Endothelial cell of umbilical vein (primary cell): ENCODE measurements around the gene PSAT1. TPM values are rescaled to one million over a fixed set of nuclear protein-coding genes. Genes with fewer than 3 reads are reported as not detected.

Source experiments
- BruUV-seq: library from RNA; stranded (reverse); fragments of 400-500 nt; replicated peaks from 2 replicates; lab custom pipeline; 2021; lab: Mats Ljungman, UMichigan
- CTCF ChIA-PET: fragments of 300-600, 350-600 bp; sonication (Branson Sonifier 250); formaldehyde crosslinking; loops from one replicate; lab custom pipeline; 2021; ENCODE audit warnings: antibody characterized with exemption, inconsistent platforms; lab: Charles Lee
- POLR2A ChIA-PET: fragments of 300-600, 350-600 bp; sonication (Branson Sonifier 250); formaldehyde crosslinking; loops from one replicate; lab custom pipeline; 2021; ENCODE audit warnings: antibody characterized with exemption, inconsistent platforms; lab: Charles Lee
- DNase-seq: peaks from one replicate; pipeline ENCODE4 v3.0.0-alpha.2; 2011; ENCODE audit warnings: low read depth, low spot score
- FAIRE-seq: peaks from 2 replicates; lab custom pipeline; 2011; peaks lifted over from hg19 to GRCh38; lab: Jason Lieb, UNC
- H2AFZ ChIP-seq: 2 replicates; pipeline ENCODE4 v1.6.0; 2012; ENCODE audit warnings: low read depth, low read length, control low read depth, inconsistent platforms
- H3K27ac ChIP-seq: 2 replicates; pipeline ENCODE4 v1.5.1; 2011; ENCODE audit warnings: low read depth, mild to moderate bottlenecking, control low read depth, low read length, moderate library complexity; ENCODE audit not compliant: insufficient read depth
- H3K27me3 ChIP-seq, 2 experiments: 2 replicates each; pipeline versions ENCODE4 v1.6.0 to v1.6.1; 2011; ENCODE audit warnings: low read length in 2 of 2, mixed read lengths in 1 of 2; ENCODE audit not compliant: control insufficient read depth in 2 of 2, insufficient read depth in 2 of 2
- H3K36me3 ChIP-seq, 2 experiments: 2 replicates in 1 of 2; 3 replicates in 1 of 2; pipeline ENCODE4 v1.5.1; 2011; ENCODE audit warnings: low read length in 2 of 2, mild to moderate bottlenecking in 1 of 2, moderate library complexity in 1 of 2; ENCODE audit not compliant: control insufficient read depth in 2 of 2, insufficient read depth in 2 of 2; ENCODE audit errors: extremely low read depth in 1 of 2
- H3K4me1 ChIP-seq: 3 replicates; pipeline ENCODE4 v1.5.1; 2011; ENCODE audit warnings: mild to moderate bottlenecking, low read length; ENCODE audit not compliant: control insufficient read depth, insufficient read depth; ENCODE audit errors: extremely low read depth
- H3K4me2 ChIP-seq: 2 replicates; pipeline ENCODE4 v1.6.1; 2011; ENCODE audit warnings: low read length, control low read depth, mixed read lengths; ENCODE audit not compliant: insufficient read depth
- H3K4me3 ChIP-seq, 3 experiments: fragments of 200-600 bp in 1 of 3; sonication (generic), shearing (Covaris generic) in 1 of 3; replicated peaks in 1 of 3; 2 replicates each; pipeline ENCODE4 v1.5.1; 2011 to 2016; ENCODE audit warnings: control low read depth in 3 of 3, low read length in 3 of 3, mild to moderate bottlenecking in 2 of 3, inconsistent platforms in 1 of 3, low read depth in 1 of 3, moderate library complexity in 1 of 3; ENCODE audit not compliant: insufficient read depth in 1 of 3
- H3K79me2 ChIP-seq: 2 replicates; pipeline ENCODE4 v1.6.0; 2012; ENCODE audit warnings: low read length, inconsistent platforms; ENCODE audit not compliant: control insufficient read depth, insufficient read depth
- H3K9ac ChIP-seq: replicated peaks from 2 replicates; pipeline ENCODE3; 2011; ENCODE audit warnings: low read length, control low read depth; ENCODE audit not compliant: insufficient read depth; ENCODE audit errors: extremely low read depth
- H3K9me1 ChIP-seq: replicated peaks from 3 replicates; pipeline ENCODE4 v1.6.0; 2011; ENCODE audit warnings: mild to moderate bottlenecking, low read length; ENCODE audit not compliant: control insufficient read depth, insufficient read depth; ENCODE audit errors: extremely low read depth
- H3K9me3 ChIP-seq: replicated peaks from 2 replicates; pipeline ENCODE4 v1.5.1; 2012; ENCODE audit warnings: low read length, inconsistent platforms; ENCODE audit not compliant: control insufficient read depth, insufficient read depth
- H4K20me1 ChIP-seq: replicated peaks from 2 replicates; pipeline ENCODE3; 2011; ENCODE audit warnings: mild to moderate bottlenecking, low read length; ENCODE audit not compliant: control insufficient read depth, insufficient read depth; ENCODE audit errors: extremely low read depth
- EZH2 ChIP-seq: IDR thresholded peaks from 2 replicates; pipeline ENCODE4 v1.6.1; 2012; ENCODE audit warnings: borderline replicate concordance, low read depth, mild to moderate bottlenecking, moderate library complexity, low read length, inconsistent platforms; ENCODE audit not compliant: severe bottlenecking
- FOS ChIP-seq: IDR thresholded peaks from 2 replicates; pipeline ENCODE4 v1.6.1; 2011; ENCODE audit warnings: mild to moderate bottlenecking, low read length, moderate library complexity, borderline replicate concordance; ENCODE audit not compliant: insufficient read depth
- GATA2 ChIP-seq: IDR thresholded peaks from 2 replicates; pipeline ENCODE4 v1.7.0; 2011; ENCODE audit warnings: low read depth, mild to moderate bottlenecking, moderate library complexity, mixed read lengths, low read length; ENCODE audit not compliant: insufficient read length, insufficient read depth
- JUN ChIP-seq: IDR thresholded peaks from 2 replicates; pipeline ENCODE4 v1.6.1; 2011; ENCODE audit warnings: borderline replicate concordance, low read depth; ENCODE audit not compliant: insufficient read length, insufficient read depth
- MYC ChIP-seq: IDR thresholded peaks from one replicate; pipeline ENCODE4 v1.6.1; 2011; ENCODE audit warnings: mild to moderate bottlenecking, low read depth, low read length
- POLR2A ChIP-seq: IDR thresholded peaks from 2 replicates; pipeline ENCODE4 v1.6.1; 2012; ENCODE audit warnings: low read depth, mild to moderate bottlenecking, control low read depth, low read length
- POLR2AphosphoS5 ChIP-seq: IDR thresholded peaks from 2 replicates; pipeline ENCODE4 v1.6.1; 2012; ENCODE audit warnings: low read depth, mild to moderate bottlenecking, control low read depth, low read length, moderate library complexity; ENCODE audit not compliant: insufficient read depth
- dilution Hi-C: fragments of 300-500 bp; cut with MboI; formaldehyde crosslinking; loops from one replicate; pipeline ENCODE4 v1.15.0; 2019; ENCODE audit warnings: low sequenced_read_pairs; ENCODE audit not compliant: extremely low pct_ligation_motif_present
- intact Hi-C: fragments of 100-400 bp; cut with micrococcal nuclease; formaldehyde crosslinking; loops from one replicate; pipeline ENCODE4 v1.10.0; 2022
- polyA plus RNA-seq, 4 experiments: library from polyadenylated mRNA; depleted of rRNA in 3 of 4; stranded (reverse) in 3 of 4; unstranded in 1 of 4; fragments of >200 nt; gene quantifications; 2 replicates each; pipeline versions ENCODE4 v1.2.1 to v1.2.3, GENCODE V29; 2011 to 2012; ENCODE audit warnings: missing spikeins in 1 of 4
- total RNA-seq: library from RNA; stranded (reverse); gene quantifications from 2 replicates; pipeline ENCODE4 v1.2.3, GENCODE V29; 2021
- TF ChIP-seq, protein P1 (sequence below), 2 donors: IDR thresholded peaks; 1 replicate in 1 of 2; 2 replicates in 1 of 2; pipeline ENCODE4 v1.5.1; 2011; ENCODE audit warnings: low read length in 2 of 2, mild to moderate bottlenecking in 2 of 2, moderate library complexity in 2 of 2, control low read depth in 1 of 2, inconsistent platforms in 1 of 2, low read depth in 1 of 2; ENCODE audit not compliant: insufficient read depth in 1 of 2; ENCODE audit errors: extremely low read depth in 1 of 2
- TF ChIP-seq, protein P2 (sequence below): IDR thresholded peaks from 2 replicates; pipeline ENCODE4 v1.6.1; 2011; ENCODE audit not compliant: insufficient read depth, insufficient read length

Gene PSAT1
- total and polyA plus RNA-seq, 2 donors (not counting 3 experiments of a cell fraction or from before 2014, with no cell fraction given): 19.1 to 47.3 TPM

DNA sequence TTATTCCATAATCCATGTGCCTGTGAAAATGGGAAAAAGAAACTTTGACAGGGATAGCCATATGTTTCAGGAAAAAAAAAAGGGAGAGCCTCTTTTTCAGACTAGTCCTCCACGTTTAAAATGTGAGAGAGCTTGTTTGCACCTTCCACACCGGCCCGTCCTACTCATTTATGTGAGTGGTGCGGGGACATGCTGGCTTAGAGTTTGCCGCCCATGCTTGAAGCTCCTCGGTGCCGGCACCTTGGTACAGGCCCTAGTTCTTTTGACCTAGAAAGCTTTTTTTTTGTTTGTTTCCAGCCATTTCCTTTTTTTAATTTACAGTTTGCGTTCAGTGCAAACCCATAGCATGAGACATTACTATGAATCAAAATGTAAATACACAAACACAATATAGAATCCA, 27.8 kb downstream of the PSAT1 start:
- Histone ChIP-seq H3K27ac (no peak overlapping the region), H3K4me2 (no peak overlapping the region), H4K20me1 (no peaks in the 10 kb centered on the region), H3K9me3 (no peaks in the 10 kb centered on the region), H3K9ac (no peak overlapping the region), H3K79me2 (no peaks in the 10 kb centered on the region), H3K36me3 (no peaks in the 10 kb centered on the region), H3K9me1 (no peaks in the 10 kb centered on the region), H2AFZ (no peak overlapping the region), H3K4me1 (no peaks in the 10 kb centered on the region), H3K27me3 (no peaks in the 10 kb centered on the region), H3K4me3 (no peak overlapping the region)
- CTCF ChIA-PET: no interaction called here
- no peak for TF ChIP-seq JUN
- no peak for TF ChIP-seq POLR2A
- FAIRE-seq: no peak
- dilution Hi-C loops: no loop called here
- DNase-seq: no peak
- intact Hi-C loops: no loop called here
- POLR2A ChIA-PET: no interaction called here
- BruUV-seq: no TSS peak

DNA sequence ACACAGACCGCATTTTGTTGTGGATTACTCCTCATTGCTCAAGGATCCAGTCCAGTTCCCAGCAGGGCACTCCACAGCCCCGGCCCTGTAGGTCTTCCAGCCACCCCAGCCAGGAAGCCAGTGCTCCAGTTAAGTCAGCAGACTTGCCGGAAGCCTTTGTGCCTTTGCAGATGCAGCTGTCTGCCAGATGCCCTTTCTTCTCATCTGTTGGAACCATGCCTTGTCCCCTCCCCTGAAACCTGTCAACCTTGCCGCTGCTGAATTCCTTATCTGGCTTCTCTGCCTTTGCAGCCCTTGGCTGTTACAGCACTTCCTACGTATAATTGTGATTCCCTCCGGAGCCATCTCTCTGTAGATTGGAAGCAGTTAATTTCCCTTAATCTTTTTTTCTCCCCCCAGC, 28.4 kb downstream of the PSAT1 start:
- DNase-seq: peak; percentile 20
- TF ChIP-seq EZH2: no peak
- TF ChIP-seq FOS: no peak
- TF ChIP-seq, protein P1, sequence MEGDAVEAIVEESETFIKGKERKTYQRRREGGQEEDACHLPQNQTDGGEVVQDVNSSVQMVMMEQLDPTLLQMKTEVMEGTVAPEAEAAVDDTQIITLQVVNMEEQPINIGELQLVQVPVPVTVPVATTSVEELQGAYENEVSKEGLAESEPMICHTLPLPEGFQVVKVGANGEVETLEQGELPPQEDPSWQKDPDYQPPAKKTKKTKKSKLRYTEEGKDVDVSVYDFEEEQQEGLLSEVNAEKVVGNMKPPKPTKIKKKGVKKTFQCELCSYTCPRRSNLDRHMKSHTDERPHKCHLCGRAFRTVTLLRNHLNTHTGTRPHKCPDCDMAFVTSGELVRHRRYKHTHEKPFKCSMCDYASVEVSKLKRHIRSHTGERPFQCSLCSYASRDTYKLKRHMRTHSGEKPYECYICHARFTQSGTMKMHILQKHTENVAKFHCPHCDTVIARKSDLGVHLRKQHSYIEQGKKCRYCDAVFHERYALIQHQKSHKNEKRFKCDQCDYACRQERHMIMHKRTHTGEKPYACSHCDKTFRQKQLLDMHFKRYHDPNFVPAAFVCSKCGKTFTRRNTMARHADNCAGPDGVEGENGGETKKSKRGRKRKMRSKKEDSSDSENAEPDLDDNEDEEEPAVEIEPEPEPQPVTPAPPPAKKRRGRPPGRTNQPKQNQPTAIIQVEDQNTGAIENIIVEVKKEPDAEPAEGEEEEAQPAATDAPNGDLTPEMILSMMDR (IDR thresholded peaks at IDR 0.05; ENCODE audit: extremely low read depth in 1 of 2, insufficient read depth in 1 of 2, low read depth in 1 of 2, low read length in 2 of 2): no peak
- no peak for TF ChIP-seq POLR2AphosphoS5
- no peak for TF ChIP-seq POLR2A
- no peak for TF ChIP-seq GATA2
- TF ChIP-seq JUN: no peak
- TF ChIP-seq MYC: no peak
- TF ChIP-seq, protein P2, sequence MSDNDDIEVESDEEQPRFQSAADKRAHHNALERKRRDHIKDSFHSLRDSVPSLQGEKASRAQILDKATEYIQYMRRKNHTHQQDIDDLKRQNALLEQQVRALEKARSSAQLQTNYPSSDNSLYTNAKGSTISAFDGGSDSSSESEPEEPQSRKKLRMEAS: no peak
- Histone ChIP-seq H3K4me1 (no peaks in the 10 kb centered on the region), H3K27ac (no peak overlapping the region), H3K79me2 (no peaks in the 10 kb centered on the region), H4K20me1 (no peaks in the 10 kb centered on the region), H3K4me3 (no peak overlapping the region), H3K9me1 (no peaks in the 10 kb centered on the region), H3K4me2 (no peak overlapping the region), H2AFZ (no peak overlapping the region), H3K27me3 (no peaks in the 10 kb centered on the region), H3K36me3 (no peaks in the 10 kb centered on the region), H3K9ac (no peak overlapping the region), H3K9me3 (no peaks in the 10 kb centered on the region)
- ChIA-PET CTCF (no interaction called here), POLR2A (no interaction called here)
- no peak for FAIRE-seq
- BruUV-seq: no TSS peak
- dilution Hi-C loops (no loop called here), intact Hi-C loops (no loop called here)
